Peyer's patch (tissue), 4 donors: ENCODE measurements around the gene SHLD2.

ENCODE experiments used
- POLR2A ChIP-seq, 2 donors: fragments of 450-650 bp; IDR thresholded peaks; one replicate each; pipeline ENCODE4 v1.5.1; 2017; ENCODE audit warnings: antibody characterized with exemption in 2 of 2, mild to moderate bottlenecking in 2 of 2, moderate library complexity in 2 of 2
- TF ChIP-seq, protein P1 (sequence below), 6 experiments: fragments of 450-650 bp in 4 of 6; fragments of 200-600 bp in 2 of 6; sonication (generic) in 1 of 6; IDR thresholded peaks; one replicate each; pipeline ENCODE4 v1.5.1; 2017 to 2019; ENCODE audit warnings: antibody characterized with exemption in 6 of 6, mild to moderate bottlenecking in 3 of 6, moderate library complexity in 1 of 6

DNA sequence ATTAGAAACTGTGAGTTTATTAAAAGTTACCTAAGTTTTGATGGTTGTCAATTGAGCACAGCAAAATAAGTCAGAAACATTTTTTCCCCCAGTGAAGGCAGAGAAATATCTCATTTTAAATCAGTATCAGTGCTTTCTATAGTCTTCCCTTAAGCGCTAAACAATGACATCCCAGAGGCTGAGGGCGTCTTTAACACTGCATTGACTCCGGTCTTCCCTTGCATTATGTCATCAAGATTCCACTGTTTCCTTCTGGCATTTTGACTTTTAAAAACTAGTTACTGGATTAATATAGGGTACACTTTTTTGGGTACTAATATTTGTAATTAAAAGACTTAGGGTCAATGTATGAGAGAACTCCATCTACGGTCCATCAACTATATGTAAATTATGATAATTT lies 4.2 kb upstream of the SHLD2 start:
- TF ChIP-seq, protein P1, sequence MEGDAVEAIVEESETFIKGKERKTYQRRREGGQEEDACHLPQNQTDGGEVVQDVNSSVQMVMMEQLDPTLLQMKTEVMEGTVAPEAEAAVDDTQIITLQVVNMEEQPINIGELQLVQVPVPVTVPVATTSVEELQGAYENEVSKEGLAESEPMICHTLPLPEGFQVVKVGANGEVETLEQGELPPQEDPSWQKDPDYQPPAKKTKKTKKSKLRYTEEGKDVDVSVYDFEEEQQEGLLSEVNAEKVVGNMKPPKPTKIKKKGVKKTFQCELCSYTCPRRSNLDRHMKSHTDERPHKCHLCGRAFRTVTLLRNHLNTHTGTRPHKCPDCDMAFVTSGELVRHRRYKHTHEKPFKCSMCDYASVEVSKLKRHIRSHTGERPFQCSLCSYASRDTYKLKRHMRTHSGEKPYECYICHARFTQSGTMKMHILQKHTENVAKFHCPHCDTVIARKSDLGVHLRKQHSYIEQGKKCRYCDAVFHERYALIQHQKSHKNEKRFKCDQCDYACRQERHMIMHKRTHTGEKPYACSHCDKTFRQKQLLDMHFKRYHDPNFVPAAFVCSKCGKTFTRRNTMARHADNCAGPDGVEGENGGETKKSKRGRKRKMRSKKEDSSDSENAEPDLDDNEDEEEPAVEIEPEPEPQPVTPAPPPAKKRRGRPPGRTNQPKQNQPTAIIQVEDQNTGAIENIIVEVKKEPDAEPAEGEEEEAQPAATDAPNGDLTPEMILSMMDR (IDR thresholded peaks at IDR 0.05) = no peak
- TF ChIP-seq POLR2A (IDR thresholded peaks at IDR 0.05) = no peak
